IPS-18c (cell line): ENCODE data around the gene LRRC26.
A peak's percentile ranks its signal among the peaks of the same experiment; 100 is the strongest.

Experiments
- H3K4me3 ChIP-seq: 2 replicates; pipeline ENCODE4 v1.7.0; 2013; ENCODE audit warnings: low read depth, mild to moderate bottlenecking, low read length, moderate library complexity; ENCODE audit not compliant: insufficient read depth
- H3K9me3 ChIP-seq: one replicate; pipeline ENCODE4 v1.6.1; 2013; ENCODE audit warnings: mild to moderate bottlenecking, low read length, moderate library complexity; ENCODE audit not compliant: control insufficient read depth, insufficient read depth

Gene LRRC26

GRCh38 chr9:137201205-137201868 is 31.5 kb upstream of the LRRC26 start:
- H3K9me3 ChIP-seq, result no peaks in the 10 kb centered on the region
- H3K4me3 ChIP-seq, result peak overlapping the region; percentile 84

- no peaks in the 10 kb centered on the region for H3K9me3 ChIP-seq
These were observed 30.7 kb upstream of the LRRC26 start, which contains the start of gene TPRN for GRCh38 chr9:137200311-137201204. Gene TPRN (minus strand): TSS chr9:137200741. CDS start chr9:137200711, 30 bp downstream.

GRCh38 chr9:137199411-137200121 is 29.7 kb upstream of the LRRC26 start:
- H3K4me3 ChIP-seq, result peak overlapping the region; percentile 40
- no peaks in the 10 kb centered on the region for H3K9me3 ChIP-seq

More at GRCh38 chr9:137200311-137201204, 30.7 kb upstream of the LRRC26 start, which contains the start of gene TPRN:
- peak within 1 kb of the TSS; percentile 84 for H3K4me3 ChIP-seq

GRCh38 chr9:137198902-137199283 is 29.0 kb upstream of the LRRC26 start:
- Histone ChIP-seq H3K9me3 (no peaks in the 10 kb centered on the region), H3K4me3 (no peak overlapping the region; the same call in 1 of the 2 replicates)

- Histone ChIP-seq H3K9me3 (no peaks in the 10 kb centered on the region), H3K4me3 (no peak overlapping the region; the same call in 1 of the 2 replicates)
These were observed 28.4 kb upstream of the LRRC26 start for GRCh38 chr9:137198051-137198901.

- Histone ChIP-seq H3K9me3 (no peaks in the 10 kb centered on the region), H3K4me3 (no peak overlapping the region)
These were observed 25.8 kb upstream of the LRRC26 start for GRCh38 chr9:137195525-137196220.

GRCh38 chr9:137194909-137195308 is 25.1 kb upstream of the LRRC26 start:
- Histone ChIP-seq H3K4me3 (no peak overlapping the region), H3K9me3 (no peaks in the 10 kb centered on the region)

GRCh38 chr9:137194388-137194787 is 24.5 kb upstream of the LRRC26 start:
- Histone ChIP-seq H3K9me3 (peaks cover under 1% of the 10 kb centered on the region), H3K4me3 (no peak overlapping the region; the same call in 1 of the 2 replicates)

GRCh38 chr9:137193771-137194170 is 23.9 kb upstream of the LRRC26 start:
- Histone ChIP-seq H3K4me3 (no peak overlapping the region), H3K9me3 (peaks cover 2% of the 10 kb centered on the region)

GRCh38 chr9:137192859-137193258 is 23.0 kb upstream of the LRRC26 start:
- H3K4me3 ChIP-seq, result no peak overlapping the region
- peaks cover 2% of the 10 kb centered on the region for H3K9me3 ChIP-seq

- Histone ChIP-seq H3K4me3 (no peak overlapping the region), H3K9me3 (peaks cover 2% of the 10 kb centered on the region)
These were observed 22.6 kb upstream of the LRRC26 start for GRCh38 chr9:137192448-137192780.

- H3K9me3 ChIP-seq, result peaks cover 2% of the 10 kb centered on the region
- H3K4me3 ChIP-seq, result no peak overlapping the region
These were observed 22.0 kb upstream of the LRRC26 start for GRCh38 chr9:137191691-137192447.

GRCh38 chr9:137191245-137191644 is 21.4 kb upstream of the LRRC26 start:
- peaks cover 2% of the 10 kb centered on the region for H3K9me3 ChIP-seq
- no peak overlapping the region for H3K4me3 ChIP-seq

- Histone ChIP-seq H3K4me3 (no peak overlapping the region), H3K9me3 (peaks cover 2% of the 10 kb centered on the region)
These were observed 20.5 kb upstream of the LRRC26 start for GRCh38 chr9:137190315-137190856.
